HepG2 (cell line): ENCODE measurements around the gene SLC38A3. TPM values are rescaled to one million over a fixed set of nuclear protein-coding genes. Genes with fewer than 3 reads are reported as not detected.

ENCODE experiments used
- ATF1 ChIP-seq: IDR thresholded peaks from 2 replicates; pipeline ENCODE4 v1.6.1; 2016; ENCODE audit warnings: mild to moderate bottlenecking, control low read depth
- FOXA1 ChIP-seq, 2 experiments: fragments of 450-650 bp in 1 of 2; sonication (generic) in 1 of 2; formaldehyde crosslinking in 1 of 2; IDR thresholded peaks; 2 replicates each; pipeline versions ENCODE4 v1.4.0 to v1.6.1; 2016 to 2020; ENCODE audit warnings: missing genetic modification reagents in 1 of 2
- FOXM1 ChIP-seq: sonication (generic); formaldehyde crosslinking; IDR thresholded peaks from 2 replicates; pipeline ENCODE4 v1.5.0; 2020; ENCODE audit warnings: missing genetic modification reagents
- FOXO4 ChIP-seq: sonication (generic); formaldehyde crosslinking; conservative IDR thresholded peaks from 2 replicates; pipeline ENCODE4 v1.8.1; 2023; ENCODE audit warnings: missing genetic modification reagents
- KDM6A ChIP-seq: IDR thresholded peaks from 2 replicates; pipeline ENCODE4 v1.6.1; 2016; ENCODE audit warnings: low read depth
- MEIS1 ChIP-seq: sonication (generic); formaldehyde crosslinking; IDR thresholded peaks from 2 replicates; pipeline ENCODE4 v1.9.0; 2021; ENCODE audit warnings: mild to moderate bottlenecking, missing genetic modification reagents, moderate library complexity, borderline replicate concordance
- MYC ChIP-seq: sonication (generic); formaldehyde crosslinking; IDR thresholded peaks from 2 replicates; pipeline ENCODE4 v1.9.0; 2021; ENCODE audit warnings: missing genetic modification reagents, borderline replicate concordance
- RBAK ChIP-seq: sonication (generic); formaldehyde crosslinking; IDR thresholded peaks from 2 replicates; pipeline ENCODE4 v1.5.1; 2020; ENCODE audit warnings: mild to moderate bottlenecking, missing genetic modification reagents
- SSRP1 ChIP-seq: IDR thresholded peaks from 2 replicates; pipeline ENCODE4 v1.6.1; 2016; ENCODE audit warnings: control low read depth
- ZFAT ChIP-seq: sonication (generic); formaldehyde crosslinking; conservative IDR thresholded peaks from 2 replicates; pipeline ENCODE4 v1.8.1; 2023; ENCODE audit warnings: missing genetic modification reagents, inconsistent platforms
- ZNF263 ChIP-seq: sonication (generic); formaldehyde crosslinking; IDR thresholded peaks from 2 replicates; pipeline ENCODE4 v1.4.0; 2020; ENCODE audit warnings: missing genetic modification reagents
- ZNF543 ChIP-seq: sonication (generic); formaldehyde crosslinking; IDR thresholded peaks from 2 replicates; pipeline ENCODE4 v1.4.0; 2020; ENCODE audit warnings: mild to moderate bottlenecking, missing genetic modification reagents
- ZSCAN29 ChIP-seq: sonication (generic); formaldehyde crosslinking; conservative IDR thresholded peaks from 2 replicates; pipeline ENCODE4 v1.4.0; 2020; ENCODE audit warnings: mild to moderate bottlenecking, missing genetic modification reagents
- polyA plus RNA-seq, 8 experiments: library from polyadenylated mRNA; depleted of rRNA in 3 of 8; stranded (reverse) in 7 of 8; unstranded in 1 of 8; fragments of >200 nt; fragmentation: Illumina TruSeq in 4 of 8; extraction: Trizol in 4 of 8; gene quantifications; 2 replicates each; pipeline versions ENCODE4 v1.2.1 to v1.2.3, GENCODE V29; 2011 to 2016; ENCODE audit warnings: low read depth in 4 of 8, missing spikeins in 1 of 8, mixed read lengths in 1 of 8; ENCODE audit not compliant: insufficient read depth in 1 of 8
- total RNA-seq, 5 experiments: library from RNA; depleted of rRNA; stranded (reverse); fragments of >200 nt; fragmentation: Illumina TruSeq; extraction: Trizol; gene quantifications; 2 replicates each; pipeline ENCODE4 v1.2.3, GENCODE V29; 2016; ENCODE audit warnings: low read depth in 1 of 5
- TF ChIP-seq, protein P1 (sequence below): sonication (generic); formaldehyde crosslinking; IDR thresholded peaks from 2 replicates; pipeline ENCODE4 v1.4.0; 2020; ENCODE audit warnings: missing genetic modification reagents, borderline replicate concordance
- TF ChIP-seq, protein P2 (sequence below): sonication (generic); formaldehyde crosslinking; IDR thresholded peaks from 2 replicates; pipeline ENCODE4 v1.5.1; 2020; ENCODE audit warnings: mild to moderate bottlenecking, missing genetic modification reagents, moderate library complexity
- TF ChIP-seq, protein P3 (sequence below): sonication (generic); formaldehyde crosslinking; IDR thresholded peaks from 2 replicates; pipeline ENCODE4 v1.4.0; 2020; ENCODE audit warnings: missing genetic modification reagents
- TF ChIP-seq, protein P4 (sequence below): sonication (generic); formaldehyde crosslinking; IDR thresholded peaks from 2 replicates; pipeline ENCODE4 v1.4.0; 2020; ENCODE audit warnings: missing genetic modification reagents, borderline replicate concordance

The SLC38A3 gene
- total and polyA plus RNA-seq, 2 of the 13 experiments (the other 11 are each of a cell fraction or from before 2014, with no cell fraction given), result 29.8 to 164 TPM

DNA sequence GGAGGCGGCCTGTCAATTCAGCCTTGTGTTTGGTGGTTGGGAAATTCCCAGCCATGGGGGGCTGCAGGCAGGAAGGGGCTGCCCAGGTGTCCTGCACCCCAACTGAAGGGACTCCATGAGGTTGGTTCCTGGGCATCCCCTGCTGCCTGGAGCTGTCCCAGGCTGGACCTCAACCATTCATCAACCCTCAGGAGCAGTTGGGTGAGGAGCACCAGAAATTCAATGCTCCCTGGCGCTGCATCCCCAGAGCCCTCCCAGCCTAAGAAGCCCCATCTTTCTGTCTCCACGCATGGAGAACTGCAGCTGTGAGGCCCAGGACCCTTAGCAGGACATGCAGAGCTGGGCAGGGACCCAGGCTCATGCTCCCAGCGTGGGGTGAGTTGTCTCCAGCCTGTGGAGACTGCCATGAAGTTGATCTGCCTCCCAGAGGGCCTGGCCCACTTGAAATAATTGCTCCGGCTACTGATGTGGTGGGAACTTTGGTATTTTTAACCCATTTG, 55.9 kb downstream of the SLC38A3 start (continued):
- TF ChIP-seq, protein P1, sequence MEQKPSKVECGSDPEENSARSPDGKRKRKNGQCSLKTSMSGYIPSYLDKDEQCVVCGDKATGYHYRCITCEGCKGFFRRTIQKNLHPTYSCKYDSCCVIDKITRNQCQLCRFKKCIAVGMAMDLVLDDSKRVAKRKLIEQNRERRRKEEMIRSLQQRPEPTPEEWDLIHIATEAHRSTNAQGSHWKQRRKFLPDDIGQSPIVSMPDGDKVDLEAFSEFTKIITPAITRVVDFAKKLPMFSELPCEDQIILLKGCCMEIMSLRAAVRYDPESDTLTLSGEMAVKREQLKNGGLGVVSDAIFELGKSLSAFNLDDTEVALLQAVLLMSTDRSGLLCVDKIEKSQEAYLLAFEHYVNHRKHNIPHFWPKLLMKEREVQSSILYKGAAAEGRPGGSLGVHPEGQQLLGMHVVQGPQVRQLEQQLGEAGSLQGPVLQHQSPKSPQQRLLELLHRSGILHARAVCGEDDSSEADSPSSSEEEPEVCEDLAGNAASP, result 0 out of 2 replicates have a peak, but pooled peaks have one; percentile 17
- TF ChIP-seq MYC (CRISPR knock-in tag) (peak; percentile 10; the same call in 1 of the 2 replicates), ZFAT (CRISPR knock-in tag) (no peak), RBAK (CRISPR knock-in tag) (no peak), FOXM1 (CRISPR knock-in tag) (0 out of 2 replicates have a peak, but pooled peaks have one; percentile 14), KDM6A (CRISPR knock-in tag) (0 out of 2 replicates have a peak, but pooled peaks have one; percentile 5), MEIS1 (CRISPR knock-in tag) (0 out of 2 replicates have a peak, but pooled peaks have one; percentile 13), ZNF263 (CRISPR knock-in tag) (peak; percentile 64; the same call in 1 of the 2 replicates), FOXA1 (IDR thresholded peaks at IDR 0.05) (no peak), FOXA1 (CRISPR knock-in tag; IDR thresholded peaks at IDR 0.05) (0 out of 2 replicates have a peak, but pooled peaks have one; percentile 7), FOXO4 (CRISPR knock-in tag) (0 out of 2 replicates have a peak, but pooled peaks have one; percentile 81), ZNF543 (no peak), SSRP1 (no peak), ZSCAN29 (CRISPR knock-in tag) (0 out of 2 replicates have a peak, but pooled peaks have one; percentile 12), ATF1 (no peak)
- TF ChIP-seq, protein P2, sequence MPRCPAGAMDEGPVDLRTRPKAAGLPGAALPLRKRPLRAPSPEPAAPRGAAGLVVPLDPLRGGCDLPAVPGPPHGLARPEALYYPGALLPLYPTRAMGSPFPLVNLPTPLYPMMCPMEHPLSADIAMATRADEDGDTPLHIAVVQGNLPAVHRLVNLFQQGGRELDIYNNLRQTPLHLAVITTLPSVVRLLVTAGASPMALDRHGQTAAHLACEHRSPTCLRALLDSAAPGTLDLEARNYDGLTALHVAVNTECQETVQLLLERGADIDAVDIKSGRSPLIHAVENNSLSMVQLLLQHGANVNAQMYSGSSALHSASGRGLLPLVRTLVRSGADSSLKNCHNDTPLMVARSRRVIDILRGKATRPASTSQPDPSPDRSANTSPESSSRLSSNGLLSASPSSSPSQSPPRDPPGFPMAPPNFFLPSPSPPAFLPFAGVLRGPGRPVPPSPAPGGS, result 0 out of 2 replicates have a peak, but pooled peaks have one; percentile 9
- TF ChIP-seq, protein P3, sequence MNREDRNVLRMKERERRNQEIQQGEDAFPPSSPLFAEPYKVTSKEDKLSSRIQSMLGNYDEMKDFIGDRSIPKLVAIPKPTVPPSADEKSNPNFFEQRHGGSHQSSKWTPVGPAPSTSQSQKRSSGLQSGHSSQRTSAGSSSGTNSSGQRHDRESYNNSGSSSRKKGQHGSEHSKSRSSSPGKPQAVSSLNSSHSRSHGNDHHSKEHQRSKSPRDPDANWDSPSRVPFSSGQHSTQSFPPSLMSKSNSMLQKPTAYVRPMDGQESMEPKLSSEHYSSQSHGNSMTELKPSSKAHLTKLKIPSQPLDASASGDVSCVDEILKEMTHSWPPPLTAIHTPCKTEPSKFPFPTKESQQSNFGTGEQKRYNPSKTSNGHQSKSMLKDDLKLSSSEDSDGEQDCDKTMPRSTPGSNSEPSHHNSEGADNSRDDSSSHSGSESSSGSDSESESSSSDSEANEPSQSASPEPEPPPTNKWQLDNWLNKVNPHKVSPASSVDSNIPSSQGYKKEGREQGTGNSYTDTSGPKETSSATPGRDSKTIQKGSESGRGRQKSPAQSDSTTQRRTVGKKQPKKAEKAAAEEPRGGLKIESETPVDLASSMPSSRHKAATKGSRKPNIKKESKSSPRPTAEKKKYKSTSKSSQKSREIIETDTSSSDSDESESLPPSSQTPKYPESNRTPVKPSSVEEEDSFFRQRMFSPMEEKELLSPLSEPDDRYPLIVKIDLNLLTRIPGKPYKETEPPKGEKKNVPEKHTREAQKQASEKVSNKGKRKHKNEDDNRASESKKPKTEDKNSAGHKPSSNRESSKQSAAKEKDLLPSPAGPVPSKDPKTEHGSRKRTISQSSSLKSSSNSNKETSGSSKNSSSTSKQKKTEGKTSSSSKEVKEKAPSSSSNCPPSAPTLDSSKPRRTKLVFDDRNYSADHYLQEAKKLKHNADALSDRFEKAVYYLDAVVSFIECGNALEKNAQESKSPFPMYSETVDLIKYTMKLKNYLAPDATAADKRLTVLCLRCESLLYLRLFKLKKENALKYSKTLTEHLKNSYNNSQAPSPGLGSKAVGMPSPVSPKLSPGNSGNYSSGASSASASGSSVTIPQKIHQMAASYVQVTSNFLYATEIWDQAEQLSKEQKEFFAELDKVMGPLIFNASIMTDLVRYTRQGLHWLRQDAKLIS, result no peak; the same call in 1 of the 2 replicates
- TF ChIP-seq, protein P4, sequence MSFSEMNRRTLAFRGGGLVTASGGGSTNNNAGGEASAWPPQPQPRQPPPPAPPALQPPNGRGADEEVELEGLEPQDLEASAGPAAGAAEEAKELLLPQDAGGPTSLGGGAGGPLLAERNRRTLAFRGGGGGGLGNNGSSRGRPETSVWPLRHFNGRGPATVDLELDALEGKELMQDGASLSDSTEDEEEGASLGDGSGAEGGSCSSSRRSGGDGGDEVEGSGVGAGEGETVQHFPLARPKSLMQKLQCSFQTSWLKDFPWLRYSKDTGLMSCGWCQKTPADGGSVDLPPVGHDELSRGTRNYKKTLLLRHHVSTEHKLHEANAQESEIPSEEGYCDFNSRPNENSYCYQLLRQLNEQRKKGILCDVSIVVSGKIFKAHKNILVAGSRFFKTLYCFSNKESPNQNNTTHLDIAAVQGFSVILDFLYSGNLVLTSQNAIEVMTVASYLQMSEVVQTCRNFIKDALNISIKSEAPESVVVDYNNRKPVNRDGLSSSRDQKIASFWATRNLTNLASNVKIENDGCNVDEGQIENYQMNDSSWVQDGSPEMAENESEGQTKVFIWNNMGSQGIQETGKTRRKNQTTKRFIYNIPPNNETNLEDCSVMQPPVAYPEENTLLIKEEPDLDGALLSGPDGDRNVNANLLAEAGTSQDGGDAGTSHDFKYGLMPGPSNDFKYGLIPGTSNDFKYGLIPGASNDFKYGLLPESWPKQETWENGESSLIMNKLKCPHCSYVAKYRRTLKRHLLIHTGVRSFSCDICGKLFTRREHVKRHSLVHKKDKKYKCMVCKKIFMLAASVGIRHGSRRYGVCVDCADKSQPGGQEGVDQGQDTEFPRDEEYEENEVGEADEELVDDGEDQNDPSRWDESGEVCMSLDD, result peak; percentile 83; the same call in 1 of the 2 replicates
- TF ChIP-seq, all 625 proteins: peak for 18
